Activated T-helper 17 cell treated with anti-CD3 and anti-CD28 coated beads, Interleukin-2, amount 50 U/mL, for 72 hours (primary cell): ENCODE measurements around the gene CDH23. TPM values are rescaled to one million over a fixed set of nuclear protein-coding genes. Genes with fewer than 3 reads are reported as not detected.
A peak's percentile ranks its signal among the peaks of the same experiment; 100 is the strongest.

ENCODE experiments used
- ATAC-seq: fragments of 150-1000 bp; cut with Tn5 transposase; replicated peaks from 2 replicates; pipeline ENCODE4 v1.10.0; 2021; ENCODE audit warnings: mild to moderate bottlenecking, moderate library complexity
- H3K27ac Mint-ChIP-seq: one replicate; pipeline ENCODE4 v1.8.0; 2022; ENCODE audit warnings: mixed read lengths
- H3K27me3 Mint-ChIP-seq: one replicate; pipeline ENCODE4 v1.8.0; 2022; ENCODE audit warnings: mixed read lengths
- H3K36me3 Mint-ChIP-seq: one replicate; pipeline ENCODE4 v1.8.0; 2022; ENCODE audit warnings: low read depth, mild to moderate bottlenecking, mixed read lengths
- H3K4me1 Mint-ChIP-seq: one replicate; pipeline ENCODE4 v1.8.0; 2022; ENCODE audit warnings: mixed read lengths
- H3K4me3 Mint-ChIP-seq: one replicate; pipeline ENCODE4 v1.8.0; 2022; ENCODE audit warnings: mild to moderate bottlenecking, mixed read lengths
- H3K9me3 Mint-ChIP-seq: one replicate; pipeline ENCODE4 v1.8.0; 2022; ENCODE audit warnings: mixed read lengths
- total RNA-seq, 2 donors: library from RNA; stranded (reverse); gene quantifications; one replicate each; pipeline ENCODE4 v1.2.3, GENCODE V29; 2022

Gene CDH23
- total RNA-seq, 2 donors from 2014 or later, result 0.09 to 16.2 TPM

GRCh38 chr10:71361581-71361980 is 35.1 kb upstream of the CDH23 start:
- no peaks in the 10 kb centered on the region for H3K9me3 Mint-ChIP-seq
- H3K4me1 Mint-ChIP-seq, result no peaks in the 10 kb centered on the region
- H3K27me3 Mint-ChIP-seq, result no peaks in the 10 kb centered on the region
- no peak for ATAC-seq
- no peak overlapping the region for H3K4me3 Mint-ChIP-seq
- H3K27ac Mint-ChIP-seq, result no peak overlapping the region
- H3K36me3 Mint-ChIP-seq, result peaks cover 45% of the 10 kb centered on the region

DNA sequence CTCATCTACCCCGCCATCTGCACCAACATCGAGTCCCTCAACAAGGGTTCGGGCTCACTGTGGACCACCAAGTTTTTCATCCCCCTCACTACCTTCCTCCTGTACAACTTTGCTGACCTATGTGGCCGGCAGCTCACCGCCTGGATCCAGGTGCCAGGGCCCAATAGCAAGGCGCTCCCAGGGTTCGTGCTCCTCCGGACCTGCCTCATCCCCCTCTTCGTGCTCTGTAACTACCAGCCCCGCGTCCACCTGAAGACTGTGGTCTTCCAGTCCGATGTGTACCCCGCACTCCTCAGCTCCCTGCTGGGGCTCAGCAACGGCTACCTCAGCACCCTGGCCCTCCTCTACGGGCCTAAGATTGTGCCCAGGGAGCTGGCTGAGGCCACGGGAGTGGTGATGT is 34.6 kb upstream of the CDH23 start:
- no peaks in the 10 kb centered on the region for H3K9me3 Mint-ChIP-seq
- no peak for ATAC-seq
- H3K4me3 Mint-ChIP-seq, result no peak overlapping the region
- H3K27me3 Mint-ChIP-seq, result no peaks in the 10 kb centered on the region
- H3K4me1 Mint-ChIP-seq, result no peaks in the 10 kb centered on the region
- no peak overlapping the region for H3K27ac Mint-ChIP-seq
- peaks cover 45% of the 10 kb centered on the region for H3K36me3 Mint-ChIP-seq

DNA sequence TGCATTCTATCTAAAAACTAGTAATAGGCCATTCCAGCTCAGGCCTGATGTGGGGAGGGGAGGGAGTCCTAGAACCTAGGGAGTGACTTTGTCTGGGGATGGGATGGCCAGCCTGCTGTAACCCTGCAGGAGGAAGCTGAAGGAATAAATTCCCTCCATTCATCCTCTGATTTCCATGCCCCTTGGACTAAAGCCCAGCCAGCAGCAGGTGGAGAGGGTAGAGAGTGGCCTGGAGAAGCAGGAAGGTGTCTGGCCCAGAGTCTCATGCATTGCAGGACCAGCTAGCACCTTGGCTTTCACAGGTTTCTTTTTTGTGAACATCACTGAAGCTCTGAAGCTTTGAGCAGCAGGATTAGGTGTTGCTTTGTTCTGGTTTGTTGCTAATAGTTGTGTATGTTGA is 32.8 kb upstream of the CDH23 start:
- Mint-ChIP-seq H3K27me3 (no peaks in the 10 kb centered on the region), H3K4me3 (no peak overlapping the region), H3K4me1 (no peaks in the 10 kb centered on the region), H3K36me3 (peaks cover 30% of the 10 kb centered on the region), H3K9me3 (no peaks in the 10 kb centered on the region), H3K27ac (no peak overlapping the region)
- ATAC-seq, result no peak

- Mint-ChIP-seq H3K4me1 (no peaks in the 10 kb centered on the region), H3K9me3 (no peaks in the 10 kb centered on the region), H3K27me3 (no peaks in the 10 kb centered on the region), H3K27ac (no peak overlapping the region), H3K4me3 (no peak overlapping the region), H3K36me3 (peaks cover 21% of the 10 kb centered on the region)
- no peak for ATAC-seq
These were observed 31.4 kb upstream of the CDH23 start for GRCh38 chr10:71365366-71365765.

DNA sequence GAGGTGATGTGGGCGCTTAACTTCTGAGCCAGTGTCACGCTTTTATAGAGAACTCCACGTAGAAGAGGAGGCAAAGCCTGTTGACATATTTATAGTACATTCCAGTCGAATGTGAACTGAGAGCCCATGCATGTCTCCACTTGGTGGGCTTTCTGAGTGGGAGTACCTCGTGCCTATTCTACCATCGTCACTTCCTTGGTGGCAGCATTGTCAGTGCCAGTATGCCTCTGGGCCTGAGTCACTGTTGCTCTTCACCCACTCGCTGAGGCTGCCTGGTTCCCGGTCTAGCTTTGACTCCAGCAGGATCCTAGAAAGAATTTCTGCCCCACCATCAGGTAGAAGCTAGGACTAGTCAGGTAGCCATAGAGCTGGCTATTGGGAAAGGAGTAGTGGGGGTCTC is 30.0 kb upstream of the CDH23 start:
- ATAC-seq, result no peak
- H3K27me3 Mint-ChIP-seq, result peaks cover 5% of the 10 kb centered on the region

DNA sequence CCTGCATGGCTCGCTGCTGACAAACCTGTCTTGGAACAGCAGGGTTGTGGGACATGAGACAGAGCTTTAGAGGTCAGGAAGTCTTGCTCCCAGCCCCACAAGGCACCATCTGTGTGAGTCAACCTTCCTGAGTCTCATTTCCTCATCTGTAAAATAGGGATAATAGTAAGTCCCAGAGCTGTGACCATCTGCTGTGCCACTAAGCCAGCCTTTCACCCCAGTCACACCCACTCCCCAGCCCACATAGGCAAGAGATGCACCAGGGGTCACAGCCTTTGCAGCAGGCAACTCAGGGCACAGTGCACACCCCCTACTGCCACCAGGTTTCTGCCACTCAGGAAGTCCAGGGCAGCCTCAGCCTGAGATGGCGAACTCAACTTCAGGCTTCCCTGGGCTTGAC is 29.4 kb upstream of the CDH23 start:
- Mint-ChIP-seq H3K4me1 (no peaks in the 10 kb centered on the region), H3K36me3 (peaks cover 13% of the 10 kb centered on the region)

More for the DNA sequence above, 30.0 kb upstream of the CDH23 start:
- Mint-ChIP-seq H3K9me3 (no peaks in the 10 kb centered on the region), H3K27ac (no peak overlapping the region), H3K36me3 (peaks cover 19% of the 10 kb centered on the region), H3K4me3 (no peak overlapping the region), H3K4me1 (no peaks in the 10 kb centered on the region)

DNA sequence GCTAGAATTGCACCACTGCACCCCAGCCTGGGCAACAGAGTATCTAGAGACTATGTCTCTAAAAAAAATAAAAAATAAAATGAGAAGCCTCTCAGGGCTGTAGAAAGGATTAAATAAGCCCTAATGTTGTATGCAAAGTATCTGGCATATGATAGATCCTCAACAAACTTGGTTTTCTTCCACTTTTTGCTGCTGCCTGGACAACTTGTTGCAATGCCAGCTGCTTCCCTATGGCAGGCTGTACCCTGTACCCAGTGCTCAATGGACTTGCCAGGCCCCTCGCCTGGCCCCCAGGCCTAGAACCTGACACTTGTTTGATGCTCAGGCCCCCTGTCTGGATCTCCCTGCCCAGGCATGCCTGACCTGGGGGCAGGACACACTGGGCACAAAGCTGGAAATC is 28.5 kb upstream of the CDH23 start:
- Mint-ChIP-seq H3K27me3 (peaks cover 5% of the 10 kb centered on the region), H3K27ac (no peak overlapping the region), H3K4me3 (no peak overlapping the region), H3K9me3 (no peaks in the 10 kb centered on the region), H3K4me1 (no peaks in the 10 kb centered on the region), H3K36me3 (peaks cover 7% of the 10 kb centered on the region)
- no peak for ATAC-seq

More for the DNA sequence above, 29.4 kb upstream of the CDH23 start:
- no peaks in the 10 kb centered on the region for H3K9me3 Mint-ChIP-seq
- peaks cover 5% of the 10 kb centered on the region for H3K27me3 Mint-ChIP-seq
- H3K4me3 Mint-ChIP-seq, result no peak overlapping the region
- no peak overlapping the region for H3K27ac Mint-ChIP-seq
- no peak for ATAC-seq

GRCh38 chr10:71368643-71369042 is 28.1 kb upstream of the CDH23 start:
- Mint-ChIP-seq H3K27me3 (peaks cover 5% of the 10 kb centered on the region), H3K9me3 (no peaks in the 10 kb centered on the region), H3K27ac (no peak overlapping the region), H3K4me3 (no peak overlapping the region), H3K4me1 (no peaks in the 10 kb centered on the region), H3K36me3 (peaks cover 7% of the 10 kb centered on the region)
- no peak for ATAC-seq

GRCh38 chr10:71369602-71370001 is 27.1 kb upstream of the CDH23 start:
- peaks cover 5% of the 10 kb centered on the region for H3K27me3 Mint-ChIP-seq
- H3K27ac Mint-ChIP-seq, result no peak overlapping the region
- no peak overlapping the region for H3K4me3 Mint-ChIP-seq
- no peak for ATAC-seq
- H3K9me3 Mint-ChIP-seq, result no peaks in the 10 kb centered on the region
- no peaks in the 10 kb centered on the region for H3K4me1 Mint-ChIP-seq
- peaks cover 5% of the 10 kb centered on the region for H3K36me3 Mint-ChIP-seq

- ATAC-seq, result no peak
- H3K4me1 Mint-ChIP-seq, result no peaks in the 10 kb centered on the region
- no peak overlapping the region for H3K4me3 Mint-ChIP-seq
- no peaks in the 10 kb centered on the region for H3K9me3 Mint-ChIP-seq
- H3K36me3 Mint-ChIP-seq, result peaks cover under 1% of the 10 kb centered on the region
- no peak overlapping the region for H3K27ac Mint-ChIP-seq
- peaks cover 5% of the 10 kb centered on the region for H3K27me3 Mint-ChIP-seq
These were observed 26.7 kb upstream of the CDH23 start for GRCh38 chr10:71370031-71370430.

GRCh38 chr10:71371750-71372166 is 25.0 kb upstream of the CDH23 start:
- peak; percentile 74 for ATAC-seq
- Mint-ChIP-seq H3K9me3 (no peaks in the 10 kb centered on the region), H3K4me1 (no peaks in the 10 kb centered on the region), H3K27ac (no peak overlapping the region), H3K36me3 (no peaks in the 10 kb centered on the region), H3K4me3 (no peak overlapping the region), H3K27me3 (peaks cover 5% of the 10 kb centered on the region)

DNA sequence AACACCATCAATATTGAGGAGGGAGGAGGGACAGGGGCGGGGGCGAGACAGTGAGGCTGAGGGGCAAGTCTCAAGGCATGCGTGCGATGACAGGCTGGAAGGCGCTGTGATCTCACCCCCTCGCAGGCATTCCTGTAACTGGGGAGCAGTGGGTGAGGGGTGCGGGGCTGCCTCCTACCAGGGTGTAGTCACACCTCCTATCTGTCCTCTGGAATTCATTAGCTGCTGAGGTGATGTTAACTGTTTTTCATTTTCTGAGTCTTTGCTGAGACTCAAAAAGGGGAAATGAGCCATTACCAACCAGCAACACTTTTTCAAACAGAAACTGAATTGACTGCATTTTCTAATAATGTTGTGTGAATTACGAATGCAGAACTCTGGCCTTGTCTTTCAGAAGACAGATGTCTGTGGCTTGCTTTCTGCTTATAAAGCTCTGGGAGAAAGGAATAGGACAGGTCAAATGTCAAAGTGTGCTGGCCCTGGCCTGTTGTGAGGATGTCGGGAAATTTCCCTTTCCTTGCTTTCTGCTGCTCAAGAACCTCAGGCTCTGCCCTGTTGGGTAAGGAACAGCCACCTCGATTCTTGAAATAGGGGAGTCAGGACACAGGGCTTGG is 23.7 kb upstream of the CDH23 start:
- peaks cover 5% of the 10 kb centered on the region for H3K27me3 Mint-ChIP-seq
- no peak for ATAC-seq
- H3K4me3 Mint-ChIP-seq, result no peak overlapping the region
- peaks cover 6% of the 10 kb centered on the region for H3K4me1 Mint-ChIP-seq
- H3K9me3 Mint-ChIP-seq, result no peaks in the 10 kb centered on the region
- no peak overlapping the region for H3K27ac Mint-ChIP-seq
- no peaks in the 10 kb centered on the region for H3K36me3 Mint-ChIP-seq

DNA sequence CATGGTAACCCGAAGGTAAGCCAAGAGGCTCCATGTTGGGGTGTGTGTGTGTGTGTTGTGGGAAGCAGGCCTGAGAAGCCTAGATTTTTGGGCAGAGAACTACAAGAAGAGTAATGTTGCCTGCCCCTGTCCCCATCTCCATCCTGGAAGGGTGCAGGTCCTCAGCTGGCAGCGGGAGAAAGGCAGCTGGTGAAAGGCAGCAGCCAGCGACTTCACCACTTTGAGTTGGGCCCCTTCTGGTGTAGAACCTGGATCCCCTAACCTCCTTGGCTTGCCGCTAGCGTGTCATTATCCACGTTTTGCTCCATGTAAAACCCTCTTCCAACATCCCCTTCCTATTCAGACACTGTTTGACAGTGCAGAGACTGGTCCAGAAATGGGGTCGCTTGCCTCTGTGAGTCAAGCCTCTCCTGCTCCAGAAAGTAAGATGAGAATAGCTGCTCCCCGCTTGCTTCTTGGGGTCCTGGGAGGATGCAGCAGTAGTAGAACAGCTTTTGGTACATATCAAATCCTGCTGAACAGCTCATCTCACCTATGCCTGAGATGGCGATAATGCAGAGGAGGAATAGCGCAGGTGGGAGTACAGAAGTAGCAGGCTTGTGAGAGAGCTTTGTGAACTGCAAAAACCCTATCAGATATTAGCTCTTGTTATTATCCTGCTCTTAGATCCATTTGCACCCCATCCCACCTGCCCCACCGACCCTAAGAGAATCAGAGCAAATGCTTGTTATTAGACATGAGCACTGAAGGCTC is 22.1 kb upstream of the CDH23 start:
- Mint-ChIP-seq H3K27me3 (peaks cover 5% of the 10 kb centered on the region), H3K4me1 (peaks cover 6% of the 10 kb centered on the region), H3K27ac (no peak overlapping the region), H3K4me3 (no peak overlapping the region), H3K36me3 (no peaks in the 10 kb centered on the region), H3K9me3 (no peaks in the 10 kb centered on the region)
- ATAC-seq, result no peak

DNA sequence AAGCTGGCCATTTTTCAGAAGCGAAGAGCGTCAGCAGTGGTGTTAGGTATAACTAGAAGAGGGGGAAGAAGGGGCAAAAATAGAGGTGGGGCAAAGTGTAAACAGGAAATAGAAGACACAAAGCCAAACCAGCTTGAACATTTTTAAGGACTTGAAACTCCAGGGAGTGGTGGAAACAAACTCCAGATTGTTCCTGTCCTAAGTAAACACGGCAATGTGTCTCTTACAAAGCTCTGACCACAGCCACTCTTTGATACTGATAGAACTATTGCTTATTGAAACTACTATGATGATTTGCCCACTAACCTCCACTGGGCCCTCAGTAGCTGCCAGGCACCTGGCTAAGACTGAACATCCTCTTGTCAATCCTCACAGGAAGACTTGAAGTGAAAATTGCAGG is 20.8 kb upstream of the CDH23 start:
- peak overlapping the region; percentile 72 for H3K4me3 Mint-ChIP-seq
- no peak for ATAC-seq

GRCh38 chr10:71378336-71379117 is 18.2 kb upstream of the CDH23 start:
- H3K4me1 Mint-ChIP-seq, result peaks cover 6% of the 10 kb centered on the region
- H3K9me3 Mint-ChIP-seq, result no peaks in the 10 kb centered on the region
- no peaks in the 10 kb centered on the region for H3K27me3 Mint-ChIP-seq
- H3K36me3 Mint-ChIP-seq, result no peaks in the 10 kb centered on the region
- no peak for ATAC-seq
- no peak overlapping the region for H3K27ac Mint-ChIP-seq
- no peak overlapping the region for H3K4me3 Mint-ChIP-seq

More for the DNA sequence above, 20.8 kb upstream of the CDH23 start:
- Mint-ChIP-seq H3K27me3 (peaks cover 5% of the 10 kb centered on the region), H3K9me3 (no peaks in the 10 kb centered on the region), H3K27ac (no peak overlapping the region), H3K4me1 (peaks cover 6% of the 10 kb centered on the region), H3K36me3 (no peaks in the 10 kb centered on the region)
